Activated CD4-positive, alpha-beta T cell treated with anti-CD3 and anti-CD28 coated beads, Interleukin-2, amount 50 U/mL, for 4 hours (primary cell): ENCODE results near the gene MYRF.

ENCODE experiments used
- DNase-seq, 2 experiments: peaks; one replicate each; pipeline ENCODE4 v3.0.0-alpha.2; 2020

Gene MYRF

GRCh38 chr11:61752117-61752924, at the start of gene MYRF:
Gene MYRF (plus strand): TSS chr11:61752636. CDS start chr11:61752745, 109 bp downstream.
- DNase-seq, result peak; percentile 39

DNA sequence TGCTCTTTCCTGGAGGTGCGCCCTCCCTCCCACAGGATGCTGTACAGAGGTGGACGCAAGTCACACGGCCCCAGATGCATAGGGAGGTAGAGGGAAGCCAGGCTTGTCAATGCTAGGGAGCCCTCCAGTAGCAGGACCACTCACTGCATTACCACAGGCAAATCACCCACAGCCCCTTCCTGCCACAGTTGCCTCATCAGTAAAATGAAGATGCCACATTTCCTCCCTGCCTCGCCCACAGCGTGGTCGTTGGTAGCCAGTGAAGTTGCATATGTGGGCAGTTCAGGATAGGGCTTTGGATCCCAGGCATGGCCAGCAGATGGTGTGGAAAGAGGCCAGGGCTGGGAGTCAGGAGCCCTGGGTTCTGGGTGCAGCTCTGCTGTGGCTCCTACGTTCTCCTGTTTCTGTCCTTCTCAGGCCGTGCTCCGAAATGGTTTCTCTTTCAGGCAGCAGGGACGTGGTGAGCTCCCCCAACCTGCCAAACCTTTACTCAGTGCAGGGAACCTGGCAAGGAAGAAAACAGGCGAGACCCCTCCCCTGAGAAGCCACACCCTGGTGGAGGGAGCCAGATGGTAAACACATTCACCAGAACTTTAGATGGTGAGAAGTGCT, 49.6 kb upstream of the MYRF start:
- no peak for DNase-seq

DNA sequence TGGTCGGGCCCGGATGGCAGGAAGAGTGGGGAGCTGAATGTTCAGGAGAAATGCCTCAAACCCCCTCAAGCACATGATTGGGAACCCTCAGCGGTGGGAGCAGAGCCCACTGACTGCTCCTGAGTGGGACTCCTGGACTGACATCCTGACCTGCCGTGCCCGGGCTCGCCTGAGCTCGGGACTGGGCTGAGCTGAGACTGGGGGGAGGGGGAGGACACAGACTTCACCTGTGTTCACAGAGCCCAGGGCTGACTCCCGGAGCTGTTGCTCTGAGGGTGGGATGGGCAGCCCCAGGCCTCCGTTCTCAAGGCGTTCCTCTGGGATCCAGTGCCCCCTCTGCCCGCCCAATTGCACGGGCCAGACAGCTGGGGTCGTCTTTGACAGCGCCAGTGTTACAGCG, 47.6 kb upstream of the MYRF start:
- DNase-seq, result no peak

GRCh38 chr11:61706452-61707400, 45.7 kb upstream of the MYRF start:
- DNase-seq, result no peak

GRCh38 chr11:61707574-61707973, 44.9 kb upstream of the MYRF start:
- DNase-seq, result no peak

GRCh38 chr11:61709110-61709509, 43.3 kb upstream of the MYRF start:
- no peak for DNase-seq

DNA sequence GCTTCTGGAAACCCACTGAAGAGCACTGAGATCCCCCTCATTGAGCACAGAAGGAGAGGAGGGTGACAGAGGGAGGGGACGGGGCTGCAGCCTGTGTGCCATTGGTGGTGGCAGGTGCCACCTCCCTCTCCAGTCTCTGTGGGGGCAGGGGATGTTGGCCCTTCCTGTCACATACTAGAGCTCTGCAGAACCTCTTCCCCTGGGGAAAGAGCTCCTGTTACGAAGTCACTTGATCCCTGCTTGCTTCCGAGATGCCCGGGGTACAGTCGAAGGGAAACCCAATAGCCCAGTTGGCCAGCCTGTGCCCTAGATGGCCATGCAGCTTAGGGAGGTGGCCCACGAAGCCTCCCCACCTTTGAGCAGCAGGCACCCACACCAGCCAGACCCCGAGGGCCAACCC, 42.9 kb upstream of the MYRF start:
- DNase-seq, result no peak

GRCh38 chr11:61710019-61710418, 42.4 kb upstream of the MYRF start:
- no peak for DNase-seq

DNA sequence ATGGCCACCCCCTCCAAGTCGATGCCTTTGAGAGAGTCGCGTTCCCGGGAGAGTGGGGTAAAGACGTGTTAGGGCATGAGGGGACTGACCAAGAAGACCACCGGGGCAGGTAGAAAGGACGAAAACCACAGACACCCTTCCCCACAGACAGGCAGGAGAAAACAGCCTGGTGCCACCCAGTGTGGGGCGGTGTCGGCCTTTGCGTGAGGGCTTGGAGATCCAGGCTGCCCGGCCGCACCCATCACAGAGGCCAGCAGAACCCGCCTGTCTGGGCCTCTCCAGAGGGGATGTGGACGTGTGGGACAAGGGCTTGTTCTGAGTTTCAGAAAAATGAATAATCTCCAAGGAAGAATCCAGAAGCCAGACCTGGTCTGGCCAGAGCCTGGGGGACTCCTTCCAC, 41.4 kb upstream of the MYRF start:
- no peak for DNase-seq

DNA sequence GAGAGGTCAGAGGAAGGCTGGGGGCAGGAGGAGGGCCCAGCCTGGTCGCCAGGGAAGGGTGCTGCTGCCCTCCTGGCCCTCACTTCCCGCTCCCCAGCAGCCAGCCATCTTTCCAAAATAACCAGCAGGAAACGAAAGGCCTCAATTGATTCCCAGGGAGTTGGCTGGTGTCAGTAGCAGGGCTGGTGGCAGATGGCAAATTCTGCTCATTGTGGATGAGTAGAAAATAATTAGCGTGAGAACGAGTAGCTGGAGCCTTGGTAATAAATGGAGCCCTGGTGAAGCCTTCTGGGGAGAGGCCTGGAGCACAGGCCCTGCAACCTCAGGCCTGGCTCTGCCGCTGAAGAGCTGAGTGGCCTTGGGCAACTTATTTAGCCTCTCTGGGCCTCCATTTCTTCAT, 40.9 kb upstream of the MYRF start:
- no peak for DNase-seq

DNA sequence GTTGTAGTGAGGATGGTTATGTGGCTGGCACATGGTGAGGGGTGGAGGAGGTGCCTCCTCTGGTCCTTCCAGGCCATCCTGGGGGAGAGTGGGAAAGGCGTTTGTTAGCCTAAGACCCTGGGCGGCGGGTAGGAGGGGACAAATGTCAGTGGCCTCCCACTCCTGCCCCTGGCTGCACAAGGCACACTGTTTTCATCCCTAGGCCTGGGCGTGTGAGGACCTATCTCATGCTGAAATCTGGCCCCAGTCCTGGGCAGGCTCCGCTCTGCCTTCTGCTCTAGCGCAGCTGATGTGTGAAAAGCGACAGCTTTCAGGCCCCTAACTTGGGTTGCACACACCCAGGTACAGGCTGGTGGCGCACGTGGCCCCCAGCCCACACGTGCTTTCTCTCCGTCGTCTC, 40.1 kb upstream of the MYRF start:
- no peak for DNase-seq

GRCh38 chr11:61712846-61713245, 39.6 kb upstream of the MYRF start:
- DNase-seq, result no peak

- no peak for DNase-seq
Observed at GRCh38 chr11:61713464-61713863, 39.0 kb upstream of the MYRF start.

- no peak for DNase-seq
Observed at GRCh38 chr11:61713906-61714305, 38.5 kb upstream of the MYRF start.

- DNase-seq, result no peak
Observed at GRCh38 chr11:61714316-61714715, 38.1 kb upstream of the MYRF start.

DNA sequence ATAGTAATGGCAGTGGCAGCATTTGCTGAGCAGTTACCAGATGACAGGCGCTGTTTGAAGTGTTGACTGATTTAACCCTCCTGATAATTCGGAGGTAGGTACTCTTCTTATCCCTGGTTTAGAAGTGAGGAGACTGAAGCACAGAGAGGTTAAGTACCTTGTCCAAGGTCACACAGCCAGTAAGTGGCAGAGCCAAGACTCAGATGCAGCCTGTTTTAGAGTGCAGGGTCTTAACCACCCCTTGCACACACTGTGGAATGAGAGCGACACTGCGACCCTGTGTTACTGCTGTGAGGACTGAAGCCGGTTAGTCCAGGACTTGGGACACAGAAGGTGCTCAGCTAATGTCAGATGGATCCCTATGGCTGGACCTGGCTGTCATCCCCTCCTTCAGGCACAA, 37.5 kb upstream of the MYRF start:
- no peak for DNase-seq

DNA sequence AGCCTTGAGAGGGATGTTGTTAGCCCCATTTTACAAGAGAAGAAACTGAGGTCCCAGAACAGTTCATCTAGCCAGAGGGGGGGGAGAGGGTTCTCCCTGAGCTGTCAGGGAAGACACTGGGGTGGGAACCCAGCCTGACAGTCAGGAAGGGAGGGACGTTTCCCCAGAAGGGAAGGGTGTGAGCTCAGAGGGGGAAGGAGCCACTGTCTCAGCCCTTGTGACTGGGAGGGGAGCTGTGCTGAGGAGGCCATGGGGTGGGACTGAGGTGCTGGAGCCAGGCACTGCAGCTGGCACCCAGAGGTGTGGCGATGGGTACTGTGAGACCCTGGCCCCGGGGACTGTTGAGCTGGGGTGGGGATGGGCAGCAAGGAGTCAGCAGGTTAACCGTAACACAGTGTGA, 36.6 kb upstream of the MYRF start:
- DNase-seq, result no peak

DNA sequence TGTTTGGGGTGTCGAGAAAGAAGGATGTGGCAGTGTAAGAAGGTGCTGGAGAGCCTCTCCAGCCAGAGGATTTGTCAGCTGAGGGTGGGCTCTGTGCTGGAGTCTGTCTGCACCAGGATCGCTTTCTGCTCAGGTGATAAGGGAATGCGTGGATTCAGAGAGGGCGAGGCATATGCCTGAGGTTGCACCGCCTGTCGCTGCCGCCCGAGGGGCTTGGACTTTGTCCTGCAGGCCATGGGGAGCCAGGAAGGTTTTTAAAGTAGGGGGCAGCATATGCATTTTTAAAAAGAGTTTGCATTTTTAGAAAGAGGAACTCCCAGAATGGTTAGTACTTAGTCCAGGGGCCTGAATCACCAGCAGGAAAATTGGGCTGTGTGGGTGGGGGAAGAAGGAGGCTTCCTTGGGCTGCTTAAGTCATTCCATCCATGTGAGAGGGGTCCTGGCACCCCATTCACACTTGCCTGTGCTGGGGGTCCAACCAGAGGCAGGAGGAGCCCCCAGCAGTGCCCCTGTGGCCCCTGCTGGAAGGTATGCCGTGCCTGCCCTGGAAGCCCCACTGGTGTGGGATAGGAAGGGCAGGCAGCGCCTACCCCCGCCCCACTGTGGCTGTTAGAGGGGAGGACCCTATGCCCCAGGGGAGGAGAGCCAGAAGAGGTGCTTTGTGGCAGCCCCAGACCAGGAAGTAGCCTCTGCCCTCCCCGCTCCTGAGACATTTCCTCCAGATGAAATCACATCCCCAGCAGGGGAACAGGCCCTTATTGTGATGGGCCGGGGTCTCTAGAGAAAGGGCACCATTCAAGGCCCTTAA, 35.8 kb upstream of the MYRF start:
- no peak for DNase-seq

GRCh38 chr11:61717286-61718033, 35.0 kb upstream of the MYRF start:
- no peak for DNase-seq

DNA sequence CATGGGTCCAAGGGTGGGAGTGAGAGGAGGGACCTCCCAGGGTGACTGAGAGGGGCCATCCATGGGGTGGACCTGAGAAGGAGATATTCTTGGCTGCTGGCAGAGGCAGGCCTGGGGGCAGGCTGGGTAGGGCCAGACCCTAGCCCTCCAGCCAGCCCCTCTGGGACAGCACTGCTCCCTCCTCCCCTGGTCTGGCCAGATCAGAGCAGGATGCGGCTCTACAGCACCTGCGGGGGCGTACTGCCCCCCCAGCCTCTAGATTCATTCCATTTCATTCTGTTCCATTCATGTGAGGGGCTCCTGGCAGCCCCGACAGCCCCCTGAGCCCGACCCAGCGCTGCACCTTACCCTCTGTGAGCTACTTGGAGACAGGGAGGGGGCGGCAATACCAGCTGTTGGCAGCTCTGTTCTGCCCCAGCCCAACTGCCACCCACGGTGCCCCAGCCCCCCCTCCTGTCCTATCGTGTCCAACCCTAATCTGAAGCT, 34.3 kb upstream of the MYRF start:
- DNase-seq, result no peak

- DNase-seq, result no peak
Observed at GRCh38 chr11:61718621-61719302, 33.7 kb upstream of the MYRF start.
